H1 (cell line): ENCODE measurements around the gene CBY1. TPM values are rescaled to one million over a fixed set of nuclear protein-coding genes. Genes with fewer than 3 reads are reported as not detected.

Source experiments
- CTCF ChIA-PET: fragments of 300-600 bp; sonication (Branson Sonifier 250); formaldehyde crosslinking; loops from one replicate; lab custom pipeline; 2021; ENCODE audit not compliant: partially characterized antibody; lab: Charles Lee
- POLR2A ChIA-PET: fragments of 300-600 bp; sonication (Branson Sonifier 250); formaldehyde crosslinking; loops from one replicate; lab custom pipeline; 2021; ENCODE audit warnings: inconsistent platforms; ENCODE audit not compliant: partially characterized antibody; lab: Charles Lee
- DNase-seq, 2 experiments: peaks; one replicate each; pipeline versions ENCODE4 v3.0.0 to v3.0.0-alpha.2; 2010 to 2022; ENCODE audit warnings: low spot score in 2 of 2, low read depth in 1 of 2, mixed read lengths in 1 of 2
- FAIRE-seq: peaks from 2 replicates; lab custom pipeline; 2011; peaks lifted over from hg19 to GRCh38; lab: Jason Lieb, UNC
- H2AFZ ChIP-seq: 2 replicates; pipeline ENCODE4 v1.8.1; 2012; ENCODE audit warnings: low read length, inconsistent platforms
- H2AK5ac ChIP-seq: 2 replicates; pipeline ENCODE4 v1.6.1; 2013; ENCODE audit warnings: low read depth, low read length
- H2BK120ac ChIP-seq: replicated peaks from 2 replicates; pipeline ENCODE3; 2013; ENCODE audit warnings: low read depth, low read length, inconsistent platforms
- H2BK12ac ChIP-seq: 2 replicates; pipeline ENCODE4 v1.6.1; 2013; ENCODE audit warnings: low read depth, low read length
- H2BK15ac ChIP-seq: 2 replicates; pipeline ENCODE4 v1.6.1; 2013; ENCODE audit warnings: low read length
- H2BK20ac ChIP-seq: 2 replicates; pipeline ENCODE4 v1.6.1; 2013; ENCODE audit warnings: low read length
- H2BK5ac ChIP-seq: 2 replicates; pipeline ENCODE4 v1.6.1; 2013; ENCODE audit warnings: low read depth, low read length
- H3K14ac ChIP-seq: 2 replicates; pipeline ENCODE4 v1.6.1; 2013; ENCODE audit warnings: inconsistent platforms; ENCODE audit not compliant: insufficient read length
- H3K18ac ChIP-seq: 2 replicates; pipeline ENCODE4 v1.6.1; 2013; ENCODE audit warnings: low read length; ENCODE audit errors: extremely low read depth
- H3K23ac ChIP-seq: 2 replicates; pipeline ENCODE4 v1.6.1; 2013; ENCODE audit warnings: inconsistent platforms; ENCODE audit not compliant: insufficient read length
- H3K23me2 ChIP-seq: 2 replicates; pipeline ENCODE4 v1.6.1; 2013; ENCODE audit warnings: low read depth, low read length
- H3K27ac ChIP-seq: 2 replicates; pipeline ENCODE4 v1.6.1; 2011; ENCODE audit warnings: low read depth, low read length, inconsistent platforms
- H3K27me3 ChIP-seq, 4 experiments: replicated peaks in 1 of 4; 1 replicate in 1 of 4; 2 replicates in 3 of 4; pipeline versions ENCODE4 v1.6.1 to v1.8.1; 2011 to 2013; ENCODE audit warnings: low read length in 3 of 4, mild to moderate bottlenecking in 3 of 4, inconsistent platforms in 2 of 4, mixed read lengths in 2 of 4, moderate library complexity in 1 of 4; ENCODE audit not compliant: control insufficient read depth in 3 of 4, insufficient read depth in 3 of 4; ENCODE audit errors: extremely low read depth in 1 of 4
- H3K36me3 ChIP-seq, 4 experiments: 2 replicates each; pipeline versions ENCODE4 v1.6.1 to v1.8.1; 2011 to 2013; ENCODE audit warnings: mild to moderate bottlenecking in 4 of 4, low read length in 3 of 4, moderate library complexity in 2 of 4, control low read depth in 1 of 4, inconsistent platforms in 1 of 4; ENCODE audit not compliant: insufficient read depth in 4 of 4, control insufficient read depth in 2 of 4
- H3K4ac ChIP-seq: replicated peaks from 2 replicates; pipeline ENCODE3; 2013; ENCODE audit warnings: low read length, low read depth, mixed read lengths, inconsistent platforms; ENCODE audit not compliant: insufficient read length
- H3K4me1 ChIP-seq, 4 experiments: replicated peaks in 1 of 4; 1 replicate in 1 of 4; 2 replicates in 3 of 4; pipeline versions ENCODE4 v1.6.1 to v1.8.1; 2011 to 2013; ENCODE audit warnings: low read length in 3 of 4, inconsistent platforms in 2 of 4, mixed read lengths in 1 of 4; ENCODE audit not compliant: insufficient read depth in 4 of 4, control insufficient read depth in 3 of 4
- H3K4me2 ChIP-seq, 2 experiments: 2 replicates each; pipeline versions ENCODE4 v1.6.1 to v1.8.1; 2011 to 2013; ENCODE audit warnings: low read depth in 2 of 2, low read length in 2 of 2, control low read depth in 1 of 2, inconsistent platforms in 1 of 2, mild to moderate bottlenecking in 1 of 2; ENCODE audit not compliant: insufficient read depth in 1 of 2
- H3K4me3 ChIP-seq, 4 experiments: fragments of 200-600, 300-600 bp in 1 of 4; sonication (generic), shearing (Covaris generic), sonication (Bioruptor Twin) in 1 of 4; 2 replicates each; pipeline versions ENCODE4 v1.5.1 to v1.8.1; 2011 to 2016; ENCODE audit warnings: low read length in 4 of 4, low read depth in 3 of 4, control low read depth in 2 of 4, inconsistent platforms in 2 of 4, mild to moderate bottlenecking in 2 of 4, mixed read lengths in 1 of 4, moderate library complexity in 1 of 4; ENCODE audit not compliant: insufficient read depth in 2 of 4; ENCODE audit errors: extremely low read depth in 1 of 4
- H3K56ac ChIP-seq: replicated peaks from 2 replicates; pipeline ENCODE3; 2013; ENCODE audit warnings: low read depth, mild to moderate bottlenecking, mixed read lengths, low read length, inconsistent platforms; ENCODE audit not compliant: insufficient read length
- H3K79me1 ChIP-seq: 2 replicates; pipeline ENCODE4 v1.6.1; 2013; ENCODE audit warnings: low read depth, low read length, control low read depth
- H3K79me2 ChIP-seq, 2 experiments: 2 replicates each; pipeline versions ENCODE4 v1.6.1 to v1.8.1; 2012 to 2013; ENCODE audit warnings: low read length in 2 of 2, mild to moderate bottlenecking in 2 of 2, inconsistent platforms in 1 of 2; ENCODE audit not compliant: insufficient read depth in 2 of 2, control insufficient read depth in 1 of 2
- H3K9ac ChIP-seq, 4 experiments: replicated peaks in 1 of 4; 1 replicate in 1 of 4; 2 replicates in 3 of 4; pipeline versions ENCODE4 v1.6.1 to v1.8.1; 2011 to 2013; ENCODE audit warnings: low read depth in 3 of 4, low read length in 3 of 4, control low read depth in 2 of 4, mild to moderate bottlenecking in 2 of 4, moderate library complexity in 2 of 4, inconsistent platforms in 1 of 4; ENCODE audit errors: extremely low read depth in 1 of 4
- H3K9me3 ChIP-seq, 2 experiments: 2 replicates each; pipeline versions ENCODE4 v1.6.1 to v1.8.1; 2012 to 2013; ENCODE audit warnings: mild to moderate bottlenecking in 2 of 2, moderate library complexity in 2 of 2, control low read depth in 1 of 2, inconsistent platforms in 1 of 2, low read depth in 1 of 2, low read length in 1 of 2, mixed read lengths in 1 of 2; ENCODE audit not compliant: insufficient read depth in 2 of 2
- H4K20me1 ChIP-seq, 2 experiments: replicated peaks in 1 of 2; 2 replicates each; pipeline versions ENCODE3 to v1.8.1; 2011 to 2013; ENCODE audit warnings: inconsistent platforms in 2 of 2, low read length in 2 of 2, mild to moderate bottlenecking in 1 of 2; ENCODE audit not compliant: insufficient read depth in 2 of 2, control insufficient read depth in 1 of 2
- H4K5ac ChIP-seq: 2 replicates; pipeline ENCODE4 v1.6.1; 2013; ENCODE audit warnings: low read length, low read depth, mixed read lengths, inconsistent platforms; ENCODE audit not compliant: insufficient read length
- H4K8ac ChIP-seq: 2 replicates; pipeline ENCODE4 v1.8.0; 2013; ENCODE audit warnings: mild to moderate bottlenecking, moderate library complexity, low read length, inconsistent platforms; ENCODE audit not compliant: insufficient read depth; ENCODE audit errors: extremely low read depth
- H4K91ac ChIP-seq: replicated peaks from 2 replicates; pipeline ENCODE3; 2013; ENCODE audit warnings: low read length, mixed read lengths, inconsistent platforms; ENCODE audit not compliant: insufficient read length
- CREB1 ChIP-seq: IDR thresholded peaks from 2 replicates; pipeline ENCODE4 v1.6.1; 2012; ENCODE audit warnings: inconsistent platforms
- HDAC6 ChIP-seq: IDR thresholded peaks from one replicate; pipeline ENCODE4 v1.7.1; 2012; ENCODE audit warnings: low read depth, mild to moderate bottlenecking, inconsistent platforms, low read length, moderate library complexity
- TCF12 ChIP-seq: IDR thresholded peaks from 2 replicates; pipeline ENCODE4 v1.6.1; 2011; ENCODE audit warnings: low read depth, mild to moderate bottlenecking, low read length
- WGBS, 2 experiments: shearing (Covaris generic) in 1 of 2; methylation state at CpG; one replicate each; pipeline versions ENCODE4 v1.1.6 to v1.1.7; 2013 to 2015; ENCODE audit warnings: low lambda C conversion rate in 2 of 2, mixed read lengths in 2 of 2, inconsistent platforms in 1 of 2, low coverage in 1 of 2, missing lambda C conversion rate in 1 of 2; ENCODE audit not compliant: insufficient replicate concordance in 2 of 2, insufficient coverage in 1 of 2, insufficient read length in 1 of 2; ENCODE audit errors: extremely low coverage in 1 of 2, missing lambda C conversion rate in 1 of 2; 5-methylcytosine and 5-hydroxymethylcytosine counted together
- polyA plus RNA-seq, 7 experiments: library from polyadenylated mRNA; depleted of rRNA in 3 of 7; stranded (reverse) in 5 of 7; unstranded in 2 of 7; fragments of >200 nt in 5 of 7; fragments of 200-250 nt in 2 of 7; gene quantifications; 1 replicate in 5 of 7; 2 replicates in 1 of 7; 4 replicates in 1 of 7; pipeline versions ENCODE4 v1.2.1 to v1.2.3, GENCODE V29; 2011 to 2013; ENCODE audit warnings: missing spikeins in 2 of 7, mixed read lengths in 2 of 7
- total RNA-seq: library from RNA; stranded (reverse); fragmentation: NEBNext Ultra II Directional; extraction: Animal tissue kit (Norgen Biotek cat#: 25700); gene quantifications from 2 replicates; pipeline ENCODE4 v1.2.1, GENCODE V29; 2021

The CBY1 gene
- total and polyA plus RNA-seq, 2 of the 8 experiments (the other 6 are each of a cell fraction or from before 2014, with no cell fraction given): 23.2 to 30.2 TPM

DNA sequence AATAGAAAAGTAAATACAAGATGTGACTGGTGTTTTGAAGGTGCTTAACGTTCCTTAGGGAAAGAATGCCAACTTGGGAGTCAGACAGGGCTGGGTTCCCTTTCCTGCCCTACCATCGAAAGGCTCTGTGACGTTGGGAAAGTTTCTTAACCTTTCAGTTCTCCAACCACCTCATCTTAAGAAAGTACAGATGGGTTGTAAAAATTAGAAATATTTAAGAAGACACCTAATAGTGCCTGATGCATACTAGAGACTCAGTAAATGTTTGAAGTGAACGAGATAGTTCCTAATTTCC is 50.4 kb downstream of the CBY1 start:
- Histone ChIP-seq H2BK5ac (no peak overlapping the region), H3K79me1 (0 out of 2 replicates have a peak, but pooled peaks cover 4% of the 10 kb centered on the region), H3K9ac (peak overlapping the region; percentile 78 to 99 (median 88)), H3K4me2 (peak overlapping the region; percentile 82 to 88), H3K4me1 (peaks cover 8 to 15% (median 14%) of the 10 kb centered on the region in 4 experiments; a peak in 5 of 7 replicates), H3K27me3 (no peaks in the 10 kb centered on the region), H3K23ac (no peak overlapping the region), H3K56ac (no peak overlapping the region), H2BK12ac (no peak overlapping the region), H3K4me3 (peak overlapping the region; percentile 82 to 95 (median 90)), H2BK20ac (no peak overlapping the region), H3K27ac (no peak overlapping the region), H3K79me2 (peaks cover 26 to 57% of the 10 kb centered on the region in 2 experiments), H2AFZ (no peak overlapping the region), H2AK5ac (no peak overlapping the region), H3K4ac (no peak overlapping the region), H3K36me3 (peaks cover 0 to 14% (median 6%) of the 10 kb centered on the region in 4 experiments; a peak in 4 of 8 replicates), H2BK120ac (no peak overlapping the region), H3K9me3 (no peaks in the 10 kb centered on the region), H3K23me2 (peaks cover 7% of the 10 kb centered on the region), H3K14ac (no peak overlapping the region), H4K20me1 (peaks cover 17 to 19% of the 10 kb centered on the region in 2 experiments), H4K8ac (no peak overlapping the region), H3K18ac (no peak overlapping the region), H2BK15ac (no peak overlapping the region), H4K91ac (no peak overlapping the region), H4K5ac (no peak overlapping the region)
- no peak for DNase-seq
- ChIA-PET POLR2A (interaction anchor here (0.5 to 5.6 kb wide), 11 partner anchors 10 to 838 kb away, joined by 3 to 39 read pairs (median 3); partner anchors contain the start of gene TOMM22), CTCF (interaction anchor here (0.9 to 3.3 kb wide), 3 partner anchors 18 to 61 kb away, joined by 3 to 19 read pairs (median 3); no protein-coding TSS in a partner anchor)
- 16% methylated on average over 4 of the region's 4 CpGs; no CpG with 5 or more reads in 1 of the 2 experiments for WGBS, 2 experiments
- TF ChIP-seq HDAC6: no peak
- no peak for TF ChIP-seq CREB1
- TF ChIP-seq TCF12: no peak
- TF ChIP-seq, all 59 proteins: peak for 0
- no peak for FAIRE-seq
